Measurements from ENCODE around the gene SYT1. TPM values are rescaled to one million over a fixed set of nuclear protein-coding genes. Genes with fewer than 3 reads are reported as not detected.

SYT1 gene
- total RNA-seq, 2 donors from 2014 or later, result 1.3 to 1.9 TPM

- H3K4me3 ChIP-seq, result no peak overlapping the region
- H3K9me3 ChIP-seq, result no peaks in the 10 kb centered on the region
- no peaks in the 10 kb centered on the region for H3K27me3 ChIP-seq (replicated peaks; ENCODE audit: insufficient read depth)
- H3K27ac ChIP-seq, result no peak overlapping the region
- TF ChIP-seq CTCF (IDR thresholded peaks at IDR 0.05), result no peak
- no peaks in the 10 kb centered on the region for H3K36me3 ChIP-seq
- no peaks in the 10 kb centered on the region for H3K4me1 ChIP-seq (ENCODE audit: control insufficient read depth in 1 of 2, low read depth in 2 of 2)
- ATAC-seq (ENCODE audit: insufficient number of reproducible peaks, low FRiP score, low read depth) (no peak), DNase-seq (ENCODE audit: low spot score) (no peak)
Measured at GRCh38 chr12:79288911-79289310, 424.3 kb downstream of the SYT1 start.

- no peak for ATAC-seq (ENCODE audit: insufficient number of reproducible peaks, low FRiP score, low read depth)
- DNase-seq (ENCODE audit: low spot score), result no peak
- Histone ChIP-seq H3K4me3 (no peak overlapping the region), H3K36me3 (no peaks in the 10 kb centered on the region), H3K4me1 (ENCODE audit: control insufficient read depth in 1 of 2, low read depth in 2 of 2) (no peaks in the 10 kb centered on the region), H3K27ac (no peak overlapping the region), H3K9me3 (no peaks in the 10 kb centered on the region), H3K27me3 (replicated peaks; ENCODE audit: insufficient read depth) (no peaks in the 10 kb centered on the region)
- TF ChIP-seq CTCF (IDR thresholded peaks at IDR 0.05), result no peak
Measured at GRCh38 chr12:79291711-79292110, 427.1 kb downstream of the SYT1 start.

GRCh38 chr12:79294590-79294989, 430.0 kb downstream of the SYT1 start:
- DNase-seq (ENCODE audit: low spot score), result no peak
- Histone ChIP-seq H3K27me3 (replicated peaks; ENCODE audit: insufficient read depth) (no peaks in the 10 kb centered on the region), H3K27ac (no peak overlapping the region), H3K9me3 (no peaks in the 10 kb centered on the region), H3K36me3 (no peaks in the 10 kb centered on the region), H3K4me1 (ENCODE audit: control insufficient read depth in 1 of 2, low read depth in 2 of 2) (no peaks in the 10 kb centered on the region), H3K4me3 (no peak overlapping the region)
- ATAC-seq (ENCODE audit: insufficient number of reproducible peaks, low FRiP score, low read depth), result no peak
- no peak for TF ChIP-seq CTCF (IDR thresholded peaks at IDR 0.05)

- no peaks in the 10 kb centered on the region for H3K36me3 ChIP-seq
- DNase-seq (ENCODE audit: low spot score) (no peak), ATAC-seq (ENCODE audit: insufficient number of reproducible peaks, low FRiP score, low read depth) (no peak)
- TF ChIP-seq CTCF (IDR thresholded peaks at IDR 0.05), result no peak
- no peaks in the 10 kb centered on the region for H3K4me1 ChIP-seq (ENCODE audit: control insufficient read depth in 1 of 2, low read depth in 2 of 2)
- H3K9me3 ChIP-seq, result no peaks in the 10 kb centered on the region
- no peak overlapping the region for H3K4me3 ChIP-seq
- H3K27ac ChIP-seq, result no peak overlapping the region
- H3K27me3 ChIP-seq (replicated peaks; ENCODE audit: insufficient read depth), result no peaks in the 10 kb centered on the region
Measured at GRCh38 chr12:79295572-79295971, 431.0 kb downstream of the SYT1 start.

- TF ChIP-seq CTCF (IDR thresholded peaks at IDR 0.05), result no peak
- no peak overlapping the region for H3K27ac ChIP-seq
- no peaks in the 10 kb centered on the region for H3K36me3 ChIP-seq
- H3K9me3 ChIP-seq, result no peaks in the 10 kb centered on the region
- no peak for ATAC-seq (ENCODE audit: insufficient number of reproducible peaks, low FRiP score, low read depth)
- DNase-seq (ENCODE audit: low spot score), result no peak
- H3K4me1 ChIP-seq (ENCODE audit: control insufficient read depth in 1 of 2, low read depth in 2 of 2), result no peaks in the 10 kb centered on the region
- no peak overlapping the region for H3K4me3 ChIP-seq
- H3K27me3 ChIP-seq (replicated peaks; ENCODE audit: insufficient read depth), result no peaks in the 10 kb centered on the region
Measured at GRCh38 chr12:79296133-79296532, 431.6 kb downstream of the SYT1 start.

Measured in thoracic aorta (tissue), 2 donors.